HG03039 (cell line): ENCODE measurements around the gene C10orf71.

Experiments
- ATAC-seq: cut with Tn5 transposase; IDR thresholded peaks from one replicate; pipeline ENCODE4 v1.9.1; 2021; ENCODE audit warnings: mild to moderate bottlenecking, moderate library complexity; ENCODE audit not compliant: unreplicated experiment

Gene C10orf71

GRCh38 chr10:49332768-49333167, 33.8 kb downstream of the C10orf71 start:
- no peak for ATAC-seq

GRCh38 chr10:49333192-49333591, 34.2 kb downstream of the C10orf71 start:
- no peak for ATAC-seq

GRCh38 chr10:49334964-49335363, 36.0 kb downstream of the C10orf71 start:
- ATAC-seq: no peak

GRCh38 chr10:49335364-49335972, 36.5 kb downstream of the C10orf71 start:
- no peak for ATAC-seq

- no peak for ATAC-seq
Measured at GRCh38 chr10:49338604-49339003, 39.6 kb downstream of the C10orf71 start.

- no peak for ATAC-seq
Measured at GRCh38 chr10:49344840-49345239, 45.9 kb downstream of the C10orf71 start.

- ATAC-seq: no peak
Measured at GRCh38 chr10:49347342-49347741, 48.4 kb downstream of the C10orf71 start.

GRCh38 chr10:49347827-49348226, 48.9 kb downstream of the C10orf71 start:
- ATAC-seq: no peak

- ATAC-seq: no peak
Measured at GRCh38 chr10:49348593-49348992, 49.6 kb downstream of the C10orf71 start.

GRCh38 chr10:49349390-49349789, 50.4 kb downstream of the C10orf71 start:
- no peak for ATAC-seq

GRCh38 chr10:49350138-49350537, 51.2 kb downstream of the C10orf71 start:
- no peak for ATAC-seq

GRCh38 chr10:49350846-49351532, 52.0 kb downstream of the C10orf71 start:
- ATAC-seq: no peak

- ATAC-seq: no peak
Measured at GRCh38 chr10:49351669-49352068, 52.7 kb downstream of the C10orf71 start.

- no peak for ATAC-seq
Measured at GRCh38 chr10:49352323-49352722, 53.4 kb downstream of the C10orf71 start.

- ATAC-seq: no peak
Measured at GRCh38 chr10:49353026-49353894, 54.3 kb downstream of the C10orf71 start.

GRCh38 chr10:49353895-49354566, 55.1 kb downstream of the C10orf71 start:
- ATAC-seq: no peak

- no peak for ATAC-seq
Measured at GRCh38 chr10:49354593-49354992, 55.6 kb downstream of the C10orf71 start.

GRCh38 chr10:49355221-49355620, 56.3 kb downstream of the C10orf71 start:
- ATAC-seq: no peak

GRCh38 chr10:49356181-49356580, 57.2 kb downstream of the C10orf71 start:
- ATAC-seq: no peak

- peak; percentile 47 for ATAC-seq
Measured at GRCh38 chr10:49356944-49357343, 58.0 kb downstream of the C10orf71 start.

- ATAC-seq: no peak
Measured at GRCh38 chr10:49357910-49358309, 58.9 kb downstream of the C10orf71 start.
